GM10248 (cell line): ENCODE results near the gene GMPR.

Experiments
- CTCF ChIA-PET: fragments of 300-600 bp; sonication (Branson Sonifier 250); formaldehyde crosslinking; extraction: SDS; loops from one replicate; lab custom pipeline; 2021; ENCODE audit warnings: antibody characterized with exemption; lab: Yijun Ruan, JAX
- POLR2A ChIA-PET: fragments of 350-650 bp; sonication (Branson Sonifier 250); formaldehyde crosslinking; extraction: SDS; loops from one replicate; lab custom pipeline; 2020; ENCODE audit warnings: antibody characterized with exemption; lab: Yijun Ruan, JAX
- DNase-seq: peaks from one replicate; pipeline ENCODE4 v3.0.0; 2012; ENCODE audit errors: extremely low spot score
- TF ChIP-seq, protein P1 (sequence below): IDR thresholded peaks from 2 replicates; pipeline ENCODE4 v1.5.1; 2012; ENCODE audit warnings: mild to moderate bottlenecking, low read depth; ENCODE audit errors: extremely low read depth, missing control alignments, control extremely low read depth

Gene GMPR

DNA sequence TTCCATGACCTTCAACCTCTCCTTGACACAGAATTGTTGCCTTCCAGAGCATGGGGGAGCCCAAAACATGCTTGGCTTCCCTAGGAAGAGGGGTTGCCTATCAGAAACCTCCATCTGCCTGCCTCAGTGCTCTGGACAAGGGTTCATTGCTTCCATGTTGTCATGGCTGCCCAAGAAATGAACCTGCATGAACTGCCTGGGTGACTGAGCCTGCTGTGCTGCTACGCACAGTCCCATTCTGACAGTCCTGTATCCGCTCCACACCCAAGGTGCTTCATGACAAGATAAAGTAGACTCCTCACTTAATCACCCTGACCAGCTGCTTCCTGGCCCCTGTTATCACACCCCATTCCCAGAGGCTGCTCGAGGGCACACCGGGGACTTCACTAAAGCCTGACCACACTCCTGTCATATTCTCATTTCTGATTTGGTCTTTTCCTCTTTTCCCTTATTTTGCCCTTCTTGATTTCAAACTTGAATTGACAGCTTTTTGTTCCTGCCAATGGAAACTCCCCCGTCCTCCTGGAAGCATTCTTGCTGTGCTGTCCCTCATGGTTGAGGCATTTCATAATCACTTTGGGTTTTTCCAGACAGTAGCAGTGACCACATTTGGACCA is 31.9 kb downstream of the GMPR start:
- no peak for DNase-seq
- ChIA-PET POLR2A (no interaction called here), CTCF (interaction anchor here (1.1 to 1.6 kb wide), 4 partner anchors 9 to 40 kb away, joined by 3 to 6 read pairs (median 4); no protein-coding TSS in a partner anchor)
- TF ChIP-seq, protein P1, sequence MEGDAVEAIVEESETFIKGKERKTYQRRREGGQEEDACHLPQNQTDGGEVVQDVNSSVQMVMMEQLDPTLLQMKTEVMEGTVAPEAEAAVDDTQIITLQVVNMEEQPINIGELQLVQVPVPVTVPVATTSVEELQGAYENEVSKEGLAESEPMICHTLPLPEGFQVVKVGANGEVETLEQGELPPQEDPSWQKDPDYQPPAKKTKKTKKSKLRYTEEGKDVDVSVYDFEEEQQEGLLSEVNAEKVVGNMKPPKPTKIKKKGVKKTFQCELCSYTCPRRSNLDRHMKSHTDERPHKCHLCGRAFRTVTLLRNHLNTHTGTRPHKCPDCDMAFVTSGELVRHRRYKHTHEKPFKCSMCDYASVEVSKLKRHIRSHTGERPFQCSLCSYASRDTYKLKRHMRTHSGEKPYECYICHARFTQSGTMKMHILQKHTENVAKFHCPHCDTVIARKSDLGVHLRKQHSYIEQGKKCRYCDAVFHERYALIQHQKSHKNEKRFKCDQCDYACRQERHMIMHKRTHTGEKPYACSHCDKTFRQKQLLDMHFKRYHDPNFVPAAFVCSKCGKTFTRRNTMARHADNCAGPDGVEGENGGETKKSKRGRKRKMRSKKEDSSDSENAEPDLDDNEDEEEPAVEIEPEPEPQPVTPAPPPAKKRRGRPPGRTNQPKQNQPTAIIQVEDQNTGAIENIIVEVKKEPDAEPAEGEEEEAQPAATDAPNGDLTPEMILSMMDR = no peak

DNA sequence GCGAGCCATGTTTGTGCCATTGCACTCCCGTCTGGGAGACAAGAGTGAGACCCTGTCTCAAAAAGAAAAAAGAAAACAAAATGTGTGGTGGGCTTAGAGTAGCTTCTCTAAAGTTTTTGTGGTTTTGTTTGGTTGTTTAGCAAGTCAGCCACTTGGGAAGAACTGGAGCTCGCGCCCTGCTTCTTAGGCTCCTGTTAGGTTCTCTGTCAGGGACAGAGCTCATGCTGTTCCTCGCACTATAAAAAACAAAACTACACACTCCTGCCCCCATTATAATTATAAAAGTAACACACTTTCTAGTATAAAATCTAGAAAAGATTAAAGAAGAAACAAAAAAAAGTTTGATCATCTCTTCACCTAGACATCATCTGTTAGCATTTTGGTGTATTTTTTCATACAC is 33.0 kb downstream of the GMPR start:
- ChIA-PET POLR2A (no interaction called here), CTCF (interaction anchor here (1.1 to 1.4 kb wide), 3 partner anchors 8 to 41 kb away, joined by 4 to 6 read pairs (median 4); no protein-coding TSS in a partner anchor)
- no peak for DNase-seq
- TF ChIP-seq, protein P1 = no peak

DNA sequence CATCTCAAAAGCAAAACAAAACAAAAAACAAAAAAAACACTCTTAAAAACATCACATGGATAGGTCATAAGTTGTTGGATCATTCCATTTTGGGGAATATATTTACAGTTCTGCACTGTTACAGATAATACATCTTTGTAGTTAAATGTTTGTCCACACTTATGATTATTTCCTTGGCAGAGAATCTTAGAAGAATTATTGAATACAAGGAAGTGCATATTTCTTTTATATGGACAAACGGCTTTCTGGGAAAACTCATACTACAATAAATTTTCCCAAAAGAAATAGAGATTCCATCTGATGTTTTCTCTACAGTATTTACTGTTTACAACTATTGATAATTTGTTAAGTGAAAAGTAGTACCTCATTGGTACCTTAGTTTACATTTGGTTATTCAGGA is 33.8 kb downstream of the GMPR start:
- POLR2A ChIA-PET = no interaction called here
- CTCF ChIA-PET = interaction anchor here (0.9 to 1.1 kb wide), 2 partner anchors 13 to 14 kb away, joined by 3 read pairs; no protein-coding TSS in a partner anchor
- TF ChIP-seq, protein P1 = no peak
- no peak for DNase-seq

DNA sequence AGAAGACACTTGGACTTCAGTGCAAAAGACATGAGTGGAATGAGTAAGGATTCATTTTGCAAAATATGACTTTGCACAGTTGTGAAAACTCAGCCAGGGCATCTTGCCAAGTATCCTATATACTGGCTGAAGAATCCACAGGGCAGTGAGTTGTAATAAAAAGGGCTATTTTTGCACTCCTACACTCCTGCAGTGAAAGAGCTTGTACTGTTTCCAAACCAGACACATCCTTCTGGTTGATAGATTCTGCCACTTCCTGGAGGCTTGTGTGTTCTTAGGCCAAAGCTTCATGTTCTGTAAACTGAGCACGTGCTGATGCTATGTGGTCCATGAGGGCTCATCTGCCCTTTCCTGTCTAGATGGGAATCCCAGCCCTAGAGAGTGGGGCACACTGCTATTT is 34.9 kb downstream of the GMPR start:
- DNase-seq = no peak
- CTCF ChIA-PET = interaction anchor here (1.1 to 5.5 kb wide), 2 partner anchors 13 kb away, joined by 3 to 63 read pairs; no protein-coding TSS in a partner anchor
- POLR2A ChIA-PET = no interaction called here
- TF ChIP-seq, protein P1 = no peak

DNA sequence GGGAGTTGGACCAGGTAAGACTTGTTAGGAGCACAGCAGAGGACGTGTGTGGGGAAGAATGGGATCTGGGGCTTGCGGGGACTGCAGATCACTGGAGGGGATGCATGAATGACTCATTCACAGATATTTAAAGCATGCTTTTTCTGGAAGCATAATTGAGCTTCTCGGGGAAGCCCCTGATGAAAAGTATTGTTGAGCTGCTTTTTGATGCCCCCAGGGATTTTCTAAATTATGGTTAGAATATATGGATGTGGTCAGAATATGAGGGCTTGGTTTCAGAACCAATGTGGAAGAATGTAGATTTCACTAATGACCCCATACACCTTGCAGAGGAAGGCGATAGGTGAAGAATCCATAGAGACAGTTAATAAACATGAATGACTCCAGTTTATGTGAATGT is 36.1 kb downstream of the GMPR start:
- POLR2A ChIA-PET = no interaction called here
- CTCF ChIA-PET = interaction anchor here (0.8 to 5.5 kb wide), 6 partner anchors 12 to 237 kb away, joined by 3 to 63 read pairs (median 4); no protein-coding TSS in a partner anchor
- no peak for DNase-seq
- TF ChIP-seq, protein P1 = no peak

DNA sequence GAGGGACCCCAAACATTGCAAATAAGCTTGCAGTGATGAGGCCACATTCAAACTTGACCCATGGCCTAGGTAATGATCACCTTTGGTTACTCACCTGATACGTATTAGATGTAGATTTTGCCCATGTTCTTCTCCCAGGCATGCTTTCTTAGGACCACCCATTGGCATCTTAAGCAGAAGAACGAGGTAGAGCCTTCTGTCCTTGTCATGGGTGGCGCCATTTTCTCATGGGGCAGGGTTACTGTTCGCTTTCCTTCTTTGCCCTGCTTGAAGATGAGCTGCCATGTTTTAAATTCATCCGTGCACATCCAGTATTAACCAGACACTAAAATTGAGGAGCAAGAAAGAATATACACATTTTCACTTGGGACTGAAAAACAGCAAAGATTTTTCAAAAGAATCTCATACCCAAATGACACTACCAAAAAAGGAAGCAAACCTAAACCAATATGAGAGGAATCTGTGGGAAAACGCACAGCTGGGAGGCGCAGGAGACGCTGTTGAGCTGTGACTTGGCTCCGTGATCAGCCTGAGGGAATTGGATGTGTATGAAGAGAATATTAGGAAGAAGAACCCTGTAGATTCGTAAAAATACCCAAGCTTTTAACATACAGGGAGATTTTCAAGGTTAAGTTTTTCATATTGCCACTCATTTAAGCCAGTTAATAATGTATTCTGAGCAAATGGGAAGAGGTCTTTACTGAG is 36.6 kb downstream of the GMPR start:
- TF ChIP-seq, protein P1 = no peak
- no peak for DNase-seq
- ChIA-PET POLR2A (no interaction called here), CTCF (interaction anchor here (0.9 to 5.5 kb wide), 9 partner anchors 7 to 236 kb away, joined by 3 to 63 read pairs (median 4); no protein-coding TSS in a partner anchor)
